H1 (cell line): ENCODE measurements around the gene NRXN3. TPM values are rescaled to one million over a fixed set of nuclear protein-coding genes. Genes with fewer than 3 reads are reported as not detected.

Experiments
- CTCF ChIA-PET: fragments of 300-600 bp; sonication (Branson Sonifier 250); formaldehyde crosslinking; loops from one replicate; lab custom pipeline; 2021; ENCODE audit not compliant: partially characterized antibody; lab: Charles Lee
- POLR2A ChIA-PET: fragments of 300-600 bp; sonication (Branson Sonifier 250); formaldehyde crosslinking; loops from one replicate; lab custom pipeline; 2021; ENCODE audit warnings: inconsistent platforms; ENCODE audit not compliant: partially characterized antibody; lab: Charles Lee
- DNase-seq, 2 experiments: peaks; one replicate each; pipeline versions ENCODE4 v3.0.0 to v3.0.0-alpha.2; 2010 to 2022; ENCODE audit warnings: low spot score in 2 of 2, low read depth in 1 of 2, mixed read lengths in 1 of 2
- FAIRE-seq: peaks from 2 replicates; lab custom pipeline; 2011; peaks lifted over from hg19 to GRCh38; lab: Jason Lieb, UNC
- H2AFZ ChIP-seq: 2 replicates; pipeline ENCODE4 v1.8.1; 2012; ENCODE audit warnings: low read length, inconsistent platforms
- H2AK5ac ChIP-seq: 2 replicates; pipeline ENCODE4 v1.6.1; 2013; ENCODE audit warnings: low read depth, low read length
- H2BK120ac ChIP-seq: replicated peaks from 2 replicates; pipeline ENCODE3; 2013; ENCODE audit warnings: low read depth, low read length, inconsistent platforms
- H2BK12ac ChIP-seq: 2 replicates; pipeline ENCODE4 v1.6.1; 2013; ENCODE audit warnings: low read depth, low read length
- H2BK15ac ChIP-seq: 2 replicates; pipeline ENCODE4 v1.6.1; 2013; ENCODE audit warnings: low read length
- H2BK20ac ChIP-seq: 2 replicates; pipeline ENCODE4 v1.6.1; 2013; ENCODE audit warnings: low read length
- H2BK5ac ChIP-seq: 2 replicates; pipeline ENCODE4 v1.6.1; 2013; ENCODE audit warnings: low read depth, low read length
- H3K14ac ChIP-seq: 2 replicates; pipeline ENCODE4 v1.6.1; 2013; ENCODE audit warnings: inconsistent platforms; ENCODE audit not compliant: insufficient read length
- H3K18ac ChIP-seq: 2 replicates; pipeline ENCODE4 v1.6.1; 2013; ENCODE audit warnings: low read length; ENCODE audit errors: extremely low read depth
- H3K23ac ChIP-seq: 2 replicates; pipeline ENCODE4 v1.6.1; 2013; ENCODE audit warnings: inconsistent platforms; ENCODE audit not compliant: insufficient read length
- H3K23me2 ChIP-seq: 2 replicates; pipeline ENCODE4 v1.6.1; 2013; ENCODE audit warnings: low read depth, low read length
- H3K27ac ChIP-seq: 2 replicates; pipeline ENCODE4 v1.6.1; 2011; ENCODE audit warnings: low read depth, low read length, inconsistent platforms
- H3K27me3 ChIP-seq, 4 experiments: replicated peaks in 1 of 4; 1 replicate in 1 of 4; 2 replicates in 3 of 4; pipeline versions ENCODE4 v1.6.1 to v1.8.1; 2011 to 2013; ENCODE audit warnings: low read length in 3 of 4, mild to moderate bottlenecking in 3 of 4, inconsistent platforms in 2 of 4, mixed read lengths in 2 of 4, moderate library complexity in 1 of 4; ENCODE audit not compliant: control insufficient read depth in 3 of 4, insufficient read depth in 3 of 4; ENCODE audit errors: extremely low read depth in 1 of 4
- H3K36me3 ChIP-seq, 4 experiments: 2 replicates each; pipeline versions ENCODE4 v1.6.1 to v1.8.1; 2011 to 2013; ENCODE audit warnings: mild to moderate bottlenecking in 4 of 4, low read length in 3 of 4, moderate library complexity in 2 of 4, control low read depth in 1 of 4, inconsistent platforms in 1 of 4; ENCODE audit not compliant: insufficient read depth in 4 of 4, control insufficient read depth in 2 of 4
- H3K4ac ChIP-seq: replicated peaks from 2 replicates; pipeline ENCODE3; 2013; ENCODE audit warnings: low read length, low read depth, mixed read lengths, inconsistent platforms; ENCODE audit not compliant: insufficient read length
- H3K4me1 ChIP-seq, 4 experiments: replicated peaks in 1 of 4; 1 replicate in 1 of 4; 2 replicates in 3 of 4; pipeline versions ENCODE4 v1.6.1 to v1.8.1; 2011 to 2013; ENCODE audit warnings: low read length in 3 of 4, inconsistent platforms in 2 of 4, mixed read lengths in 1 of 4; ENCODE audit not compliant: insufficient read depth in 4 of 4, control insufficient read depth in 3 of 4
- H3K4me2 ChIP-seq, 2 experiments: 2 replicates each; pipeline versions ENCODE4 v1.6.1 to v1.8.1; 2011 to 2013; ENCODE audit warnings: low read depth in 2 of 2, low read length in 2 of 2, control low read depth in 1 of 2, inconsistent platforms in 1 of 2, mild to moderate bottlenecking in 1 of 2; ENCODE audit not compliant: insufficient read depth in 1 of 2
- H3K4me3 ChIP-seq, 4 experiments: fragments of 200-600, 300-600 bp in 1 of 4; sonication (generic), shearing (Covaris generic), sonication (Bioruptor Twin) in 1 of 4; 2 replicates each; pipeline versions ENCODE4 v1.5.1 to v1.8.1; 2011 to 2016; ENCODE audit warnings: low read length in 4 of 4, low read depth in 3 of 4, control low read depth in 2 of 4, inconsistent platforms in 2 of 4, mild to moderate bottlenecking in 2 of 4, mixed read lengths in 1 of 4, moderate library complexity in 1 of 4; ENCODE audit not compliant: insufficient read depth in 2 of 4; ENCODE audit errors: extremely low read depth in 1 of 4
- H3K56ac ChIP-seq: replicated peaks from 2 replicates; pipeline ENCODE3; 2013; ENCODE audit warnings: low read depth, mild to moderate bottlenecking, mixed read lengths, low read length, inconsistent platforms; ENCODE audit not compliant: insufficient read length
- H3K79me1 ChIP-seq: 2 replicates; pipeline ENCODE4 v1.6.1; 2013; ENCODE audit warnings: low read depth, low read length, control low read depth
- H3K79me2 ChIP-seq, 2 experiments: 2 replicates each; pipeline versions ENCODE4 v1.6.1 to v1.8.1; 2012 to 2013; ENCODE audit warnings: low read length in 2 of 2, mild to moderate bottlenecking in 2 of 2, inconsistent platforms in 1 of 2; ENCODE audit not compliant: insufficient read depth in 2 of 2, control insufficient read depth in 1 of 2
- H3K9ac ChIP-seq, 4 experiments: replicated peaks in 1 of 4; 1 replicate in 1 of 4; 2 replicates in 3 of 4; pipeline versions ENCODE4 v1.6.1 to v1.8.1; 2011 to 2013; ENCODE audit warnings: low read depth in 3 of 4, low read length in 3 of 4, control low read depth in 2 of 4, mild to moderate bottlenecking in 2 of 4, moderate library complexity in 2 of 4, inconsistent platforms in 1 of 4; ENCODE audit errors: extremely low read depth in 1 of 4
- H3K9me3 ChIP-seq, 2 experiments: 2 replicates each; pipeline versions ENCODE4 v1.6.1 to v1.8.1; 2012 to 2013; ENCODE audit warnings: mild to moderate bottlenecking in 2 of 2, moderate library complexity in 2 of 2, control low read depth in 1 of 2, inconsistent platforms in 1 of 2, low read depth in 1 of 2, low read length in 1 of 2, mixed read lengths in 1 of 2; ENCODE audit not compliant: insufficient read depth in 2 of 2
- H4K20me1 ChIP-seq, 2 experiments: replicated peaks in 1 of 2; 2 replicates each; pipeline versions ENCODE3 to v1.8.1; 2011 to 2013; ENCODE audit warnings: inconsistent platforms in 2 of 2, low read length in 2 of 2, mild to moderate bottlenecking in 1 of 2; ENCODE audit not compliant: insufficient read depth in 2 of 2, control insufficient read depth in 1 of 2
- H4K5ac ChIP-seq: 2 replicates; pipeline ENCODE4 v1.6.1; 2013; ENCODE audit warnings: low read length, low read depth, mixed read lengths, inconsistent platforms; ENCODE audit not compliant: insufficient read length
- H4K8ac ChIP-seq: 2 replicates; pipeline ENCODE4 v1.8.0; 2013; ENCODE audit warnings: mild to moderate bottlenecking, moderate library complexity, low read length, inconsistent platforms; ENCODE audit not compliant: insufficient read depth; ENCODE audit errors: extremely low read depth
- H4K91ac ChIP-seq: replicated peaks from 2 replicates; pipeline ENCODE3; 2013; ENCODE audit warnings: low read length, mixed read lengths, inconsistent platforms; ENCODE audit not compliant: insufficient read length
- BCL11A ChIP-seq, 2 experiments: IDR thresholded peaks; one replicate each; pipeline ENCODE4 v1.6.1; 2011; ENCODE audit warnings: low read depth in 2 of 2, low read length in 2 of 2, mild to moderate bottlenecking in 2 of 2
- CHD2 ChIP-seq: IDR thresholded peaks from 2 replicates; pipeline ENCODE4 v1.6.1; 2012; ENCODE audit warnings: low read length, improper control_type of control experiment
- FOSL1 ChIP-seq: IDR thresholded peaks from 2 replicates; pipeline ENCODE4 v1.6.1; 2011; ENCODE audit warnings: mild to moderate bottlenecking, low read depth, low read length, moderate library complexity; ENCODE audit not compliant: insufficient read depth
- KDM4A ChIP-seq: IDR thresholded peaks from one replicate; pipeline ENCODE4 v1.7.1; 2012; ENCODE audit warnings: low read depth, mild to moderate bottlenecking, moderate library complexity, low read length, inconsistent platforms; ENCODE audit not compliant: severe bottlenecking
- POLR2A ChIP-seq, 2 experiments: IDR thresholded peaks; 1 replicate in 1 of 2; 2 replicates in 1 of 2; pipeline ENCODE4 v1.6.1; 2011; ENCODE audit warnings: low read depth in 2 of 2, low read length in 2 of 2, mild to moderate bottlenecking in 2 of 2; ENCODE audit errors: control extremely low read depth in 1 of 2
- RAD21 ChIP-seq, 2 experiments: IDR thresholded peaks in 1 of 2; conservative IDR thresholded peaks in 1 of 2; 2 replicates each; pipeline ENCODE4 v1.6.1; 2011; ENCODE audit warnings: low read depth in 2 of 2, low read length in 2 of 2, improper control_type of control experiment in 1 of 2, inconsistent platforms in 1 of 2, mild to moderate bottlenecking in 1 of 2, moderate library complexity in 1 of 2
- SUZ12 ChIP-seq: fragments of 200-600 bp; sonication (generic); IDR thresholded peaks from 2 replicates; pipeline ENCODE4 v1.6.1; 2012; ENCODE audit warnings: mild to moderate bottlenecking, inconsistent platforms, low read length, moderate library complexity, mixed read lengths
- TCF12 ChIP-seq: IDR thresholded peaks from 2 replicates; pipeline ENCODE4 v1.6.1; 2011; ENCODE audit warnings: low read depth, mild to moderate bottlenecking, low read length
- YY1 ChIP-seq: IDR thresholded peaks from 2 replicates; pipeline ENCODE4 v1.6.1; 2011; ENCODE audit warnings: low read depth, mild to moderate bottlenecking, low read length
- WGBS, 2 experiments: shearing (Covaris generic) in 1 of 2; methylation state at CpG; one replicate each; pipeline versions ENCODE4 v1.1.6 to v1.1.7; 2013 to 2015; ENCODE audit warnings: low lambda C conversion rate in 2 of 2, mixed read lengths in 2 of 2, inconsistent platforms in 1 of 2, low coverage in 1 of 2, missing lambda C conversion rate in 1 of 2; ENCODE audit not compliant: insufficient replicate concordance in 2 of 2, insufficient coverage in 1 of 2, insufficient read length in 1 of 2; ENCODE audit errors: extremely low coverage in 1 of 2, missing lambda C conversion rate in 1 of 2; 5-methylcytosine and 5-hydroxymethylcytosine counted together
- polyA plus RNA-seq, 7 experiments: library from polyadenylated mRNA; depleted of rRNA in 3 of 7; stranded (reverse) in 5 of 7; unstranded in 2 of 7; fragments of >200 nt in 5 of 7; fragments of 200-250 nt in 2 of 7; gene quantifications; 1 replicate in 5 of 7; 2 replicates in 1 of 7; 4 replicates in 1 of 7; pipeline versions ENCODE4 v1.2.1 to v1.2.3, GENCODE V29; 2011 to 2013; ENCODE audit warnings: missing spikeins in 2 of 7, mixed read lengths in 2 of 7
- total RNA-seq: library from RNA; stranded (reverse); fragmentation: NEBNext Ultra II Directional; extraction: Animal tissue kit (Norgen Biotek cat#: 25700); gene quantifications from 2 replicates; pipeline ENCODE4 v1.2.1, GENCODE V29; 2021
- TF ChIP-seq, protein P1 (sequence below), 3 experiments: IDR thresholded peaks; 1 replicate in 2 of 3; 2 replicates in 1 of 3; pipeline versions ENCODE4 v1.5.1 to v1.6.1; 2011; ENCODE audit warnings: low read length in 3 of 3, mild to moderate bottlenecking in 3 of 3, inconsistent platforms in 2 of 3, low read depth in 1 of 3, moderate library complexity in 1 of 3; ENCODE audit not compliant: insufficient read depth in 1 of 3; ENCODE audit errors: control extremely low read depth in 1 of 3
- TF ChIP-seq, protein P2 (sequence below): IDR thresholded peaks from 2 replicates; pipeline ENCODE4 v1.6.1; 2012; ENCODE audit warnings: low read length, inconsistent platforms

NRXN3 gene
- total and polyA plus RNA-seq, 2 of the 8 experiments (the other 6 are each of a cell fraction or from before 2014, with no cell fraction given), result 2.6 to 4.1 TPM

- CTCF ChIA-PET, result no interaction called here
- H4K8ac ChIP-seq, result no peak overlapping the region
- H3K4ac ChIP-seq, result no peak overlapping the region
- no peaks in the 10 kb centered on the region for H3K79me2 ChIP-seq
- H3K36me3 ChIP-seq, result no peaks in the 10 kb centered on the region
- H3K9ac ChIP-seq, result no peak overlapping the region
- DNase-seq, result no peak
- no peak overlapping the region for H2BK5ac ChIP-seq
- H2BK120ac ChIP-seq, result no peak overlapping the region
- FAIRE-seq, result no peak
- POLR2A ChIA-PET, result no interaction called here
- H4K91ac ChIP-seq, result no peak overlapping the region
- H3K23me2 ChIP-seq, result no peaks in the 10 kb centered on the region
- H3K4me2 ChIP-seq, result no peak overlapping the region
- no peak overlapping the region for H3K4me3 ChIP-seq
- no peak overlapping the region for H3K14ac ChIP-seq
- WGBS, 2 experiments, result 92% methylated on average over 2 of the region's 2 CpGs; no CpG with 5 or more reads in 1 of the 2 experiments
- H3K56ac ChIP-seq, result no peak overlapping the region
- no peak overlapping the region for H2BK12ac ChIP-seq
- no peak overlapping the region for H3K27ac ChIP-seq
- no peak overlapping the region for H2BK15ac ChIP-seq
- H4K5ac ChIP-seq, result no peak overlapping the region
- H3K9me3 ChIP-seq, result no peaks in the 10 kb centered on the region
- H4K20me1 ChIP-seq, result no peaks in the 10 kb centered on the region
- no peak overlapping the region for H3K18ac ChIP-seq
- no peak overlapping the region for H2BK20ac ChIP-seq
- H3K27me3 ChIP-seq, result no peaks in the 10 kb centered on the region
- no peak overlapping the region for H3K23ac ChIP-seq
- H3K4me1 ChIP-seq, result no peaks in the 10 kb centered on the region
- no peaks in the 10 kb centered on the region for H3K79me1 ChIP-seq
- H2AK5ac ChIP-seq, result no peak overlapping the region
- H2AFZ ChIP-seq, result no peak overlapping the region
- TF ChIP-seq KDM4A, result no peak
- TF ChIP-seq POLR2A (IDR thresholded peaks at IDR 0.05; ENCODE audit: control extremely low read depth in 1 of 2, low read depth in 2 of 2, low read length in 2 of 2), result no peak
- TF ChIP-seq, protein P1, sequence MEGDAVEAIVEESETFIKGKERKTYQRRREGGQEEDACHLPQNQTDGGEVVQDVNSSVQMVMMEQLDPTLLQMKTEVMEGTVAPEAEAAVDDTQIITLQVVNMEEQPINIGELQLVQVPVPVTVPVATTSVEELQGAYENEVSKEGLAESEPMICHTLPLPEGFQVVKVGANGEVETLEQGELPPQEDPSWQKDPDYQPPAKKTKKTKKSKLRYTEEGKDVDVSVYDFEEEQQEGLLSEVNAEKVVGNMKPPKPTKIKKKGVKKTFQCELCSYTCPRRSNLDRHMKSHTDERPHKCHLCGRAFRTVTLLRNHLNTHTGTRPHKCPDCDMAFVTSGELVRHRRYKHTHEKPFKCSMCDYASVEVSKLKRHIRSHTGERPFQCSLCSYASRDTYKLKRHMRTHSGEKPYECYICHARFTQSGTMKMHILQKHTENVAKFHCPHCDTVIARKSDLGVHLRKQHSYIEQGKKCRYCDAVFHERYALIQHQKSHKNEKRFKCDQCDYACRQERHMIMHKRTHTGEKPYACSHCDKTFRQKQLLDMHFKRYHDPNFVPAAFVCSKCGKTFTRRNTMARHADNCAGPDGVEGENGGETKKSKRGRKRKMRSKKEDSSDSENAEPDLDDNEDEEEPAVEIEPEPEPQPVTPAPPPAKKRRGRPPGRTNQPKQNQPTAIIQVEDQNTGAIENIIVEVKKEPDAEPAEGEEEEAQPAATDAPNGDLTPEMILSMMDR (IDR thresholded peaks at IDR 0.05; ENCODE audit: control extremely low read depth in 1 of 3, insufficient read depth in 1 of 3, low read depth in 1 of 3, low read length in 3 of 3), result no peak
- TF ChIP-seq CHD2, result no peak
- no peak for TF ChIP-seq YY1
- TF ChIP-seq TCF12, result no peak
- TF ChIP-seq, protein P2, sequence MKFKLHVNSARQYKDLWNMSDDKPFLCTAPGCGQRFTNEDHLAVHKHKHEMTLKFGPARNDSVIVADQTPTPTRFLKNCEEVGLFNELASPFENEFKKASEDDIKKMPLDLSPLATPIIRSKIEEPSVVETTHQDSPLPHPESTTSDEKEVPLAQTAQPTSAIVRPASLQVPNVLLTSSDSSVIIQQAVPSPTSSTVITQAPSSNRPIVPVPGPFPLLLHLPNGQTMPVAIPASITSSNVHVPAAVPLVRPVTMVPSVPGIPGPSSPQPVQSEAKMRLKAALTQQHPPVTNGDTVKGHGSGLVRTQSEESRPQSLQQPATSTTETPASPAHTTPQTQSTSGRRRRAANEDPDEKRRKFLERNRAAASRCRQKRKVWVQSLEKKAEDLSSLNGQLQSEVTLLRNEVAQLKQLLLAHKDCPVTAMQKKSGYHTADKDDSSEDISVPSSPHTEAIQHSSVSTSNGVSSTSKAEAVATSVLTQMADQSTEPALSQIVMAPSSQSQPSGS, result no peak
- TF ChIP-seq BCL11A (IDR thresholded peaks at IDR 0.05; ENCODE audit: low read depth in 2 of 2, low read length in 2 of 2), result no peak
- no peak for TF ChIP-seq RAD21 (IDR thresholded peaks at IDR 0.05 in 1 of 2, conservative IDR thresholded peaks at IDR 0.05 in 1 of 2; ENCODE audit: low read depth in 2 of 2, low read length in 2 of 2)
- TF ChIP-seq FOSL1, result no peak
- TF ChIP-seq SUZ12, result no peak
These were observed 808.7 kb downstream of the NRXN3 start for GRCh38 chr14:78978896-78979295.
